Measurements from ENCODE around the gene CAD. TPM values are rescaled to one million over a fixed set of nuclear protein-coding genes. Genes with fewer than 3 reads are reported as not detected.

The CAD gene
- total RNA-seq, 2 donors from 2014 or later: 12.7 to 15.2 TPM

- ATAC-seq (peak; percentile 54 to 60), DNase-seq (no peak)
- intact Hi-C loops (cut with DNase I): loop anchor here in 1 of 2 donors (10.0 kb wide), 1 partner anchor 47 kb away; no protein-coding TSS in a partner anchor
Observed at GRCh38 chr2:27291865-27292264, 74.7 kb downstream of the CAD start.

Other genes with a start within 250 kb of the CAD start
- 10 to 100 TPM; 35.3 to 43.1 TPM for gene MAPRE3, start 246.7 kb upstream of the CAD start, total RNA-seq
- 10 to 100 TPM; 39.1 to 66.5 TPM for gene TMEM214, start 184.4 kb upstream of the CAD start, total RNA-seq
- gene AGBL5, start 165.7 kb upstream of the CAD start, total RNA-seq: 10 to 100 TPM in 1 of 2 donors, 1 to 10 TPM in 1; 8.4 to 12.0 TPM
- 100 to 1,000 TPM; 364 to 404 TPM for gene OST4, start 145.7 kb upstream of the CAD start, total RNA-seq
- gene EMILIN1, start 138.8 kb upstream of the CAD start, total RNA-seq: 10 to 100 TPM; 41.1 to 46.6 TPM
- gene KHK, start 130.6 kb upstream of the CAD start, total RNA-seq: 1 to 10 TPM; 3.0 to 4.3 TPM
- 1 to 10 TPM; 5.6 to 5.9 TPM for gene CGREF1, start 98.2 kb upstream of the CAD start, total RNA-seq
- gene ABHD1, start 93.6 kb upstream of the CAD start, total RNA-seq: 1 to 10 TPM; 1.1 to 3.2 TPM
- gene PREB, start 82.7 kb upstream of the CAD start, total RNA-seq: 10 to 100 TPM; 50.1 to 51.5 TPM
- gene PRR30, start 78.0 kb upstream of the CAD start, total RNA-seq: not detected
- gene TCF23, start 68.4 kb upstream of the CAD start, total RNA-seq: under 1 TPM in 1 of 2 donors, not detected in 1; 0.24 TPM
- 100 to 1,000 TPM; 106 to 125 TPM for gene ATRAID, start 5.3 kb upstream of the CAD start, total RNA-seq
- gene SLC5A6, start 5.1 kb upstream of the CAD start, total RNA-seq: 10 to 100 TPM; 20.0 to 21.4 TPM
- gene SLC30A3, start 45.7 kb downstream of the CAD start, total RNA-seq: 1 to 10 TPM; 4.8 to 5.7 TPM
- gene DNAJC5G, start 58.1 kb downstream of the CAD start, total RNA-seq: under 1 TPM; 0.41 to 0.71 TPM
- gene TRIM54, start 65.1 kb downstream of the CAD start, total RNA-seq: 100 to 1,000 TPM in 1 of 2 donors, 10 to 100 TPM in 1; 92.1 to 105 TPM
- 1 to 10 TPM; 1.2 to 1.6 TPM for gene UCN, start 91.1 kb downstream of the CAD start, total RNA-seq
- 10 to 100 TPM; 52.7 to 60.9 TPM for gene MPV17, start 105.7 kb downstream of the CAD start, total RNA-seq
- gene GTF3C2, start 139.4 kb downstream of the CAD start, total RNA-seq: 10 to 100 TPM; 17.7 to 29.1 TPM
- gene EIF2B4, start 153.0 kb downstream of the CAD start, total RNA-seq: 10 to 100 TPM; 32.1 to 40.0 TPM
- 10 to 100 TPM; 61.4 to 74.3 TPM for gene SNX17, start 153.2 kb downstream of the CAD start, total RNA-seq
- gene ZNF513, start 163.4 kb downstream of the CAD start, total RNA-seq: 10 to 100 TPM in 1 of 2 donors, 1 to 10 TPM in 1; 9.4 to 11.9 TPM
- gene PPM1G, start 192.2 kb downstream of the CAD start, total RNA-seq: 10 to 100 TPM; 35.2 to 42.1 TPM
- 10 to 100 TPM; 50.5 to 58.7 TPM for gene NRBP1, start 211.3 kb downstream of the CAD start, total RNA-seq
- not detected for gene KRTCAP3, start 225.0 kb downstream of the CAD start, total RNA-seq

All from left cardiac atrium (tissue), 4 donors.